T follicular helper cell (primary cell): Measurements from ENCODE around the gene LPAR1.

Experiments used
- DNase-seq: peaks from one replicate; pipeline ENCODE4 v3.0.0-alpha.2; 2020; ENCODE audit warnings: low read depth

The LPAR1 gene

DNA sequence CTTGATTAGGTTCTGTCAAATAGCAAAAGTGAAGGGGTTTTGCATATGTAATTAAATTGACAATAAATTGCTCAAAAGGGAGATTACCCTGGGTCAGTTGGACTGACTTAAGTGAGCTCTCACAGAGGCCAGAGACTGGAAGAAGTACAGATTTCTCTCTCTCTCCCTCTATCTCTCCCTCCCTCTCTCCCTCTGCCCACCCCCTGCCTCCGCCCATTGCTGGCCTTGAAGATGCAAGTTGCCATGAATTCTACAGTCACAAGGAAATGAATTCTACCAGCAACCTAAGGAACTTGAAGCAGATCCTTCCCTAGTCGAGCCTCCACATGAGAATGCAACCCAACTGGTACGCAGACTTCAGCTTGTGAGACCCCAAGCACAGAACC, 119.2 kb downstream of the LPAR1 start:
- no peak for DNase-seq

DNA sequence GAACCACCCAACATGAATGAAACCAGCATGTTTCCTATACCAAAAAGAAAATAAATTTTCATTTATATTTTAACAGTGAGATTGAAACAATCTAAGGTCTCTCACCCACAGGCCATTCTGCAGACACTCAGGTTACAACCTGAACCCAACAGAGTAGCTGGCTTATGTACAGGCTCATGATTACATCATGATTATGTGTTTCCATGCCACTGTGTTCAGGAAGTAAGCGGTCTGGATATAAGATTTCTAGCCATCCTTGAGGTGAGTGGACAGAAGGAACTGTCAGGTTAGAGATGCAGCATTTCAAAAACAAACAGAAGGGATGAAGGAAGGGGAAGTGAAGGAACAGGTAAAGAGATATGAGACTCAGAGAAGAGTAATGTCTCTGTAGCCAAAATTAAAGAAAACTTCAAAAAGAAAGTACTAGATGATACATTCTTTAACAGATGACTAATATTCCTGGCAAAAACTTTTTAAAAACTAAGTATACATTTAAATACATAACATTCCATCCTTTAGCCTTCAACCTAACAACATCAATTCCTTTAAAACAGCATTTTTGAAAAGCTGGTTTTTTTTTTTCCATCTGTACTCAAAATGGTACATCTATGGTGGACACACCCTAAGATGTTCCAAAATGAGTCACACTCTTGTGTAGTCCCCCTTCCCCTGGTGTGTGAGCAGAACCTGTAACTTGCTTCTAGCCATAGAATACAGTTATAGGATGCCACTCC, 119.8 kb downstream of the LPAR1 start:
- DNase-seq = no peak

DNA sequence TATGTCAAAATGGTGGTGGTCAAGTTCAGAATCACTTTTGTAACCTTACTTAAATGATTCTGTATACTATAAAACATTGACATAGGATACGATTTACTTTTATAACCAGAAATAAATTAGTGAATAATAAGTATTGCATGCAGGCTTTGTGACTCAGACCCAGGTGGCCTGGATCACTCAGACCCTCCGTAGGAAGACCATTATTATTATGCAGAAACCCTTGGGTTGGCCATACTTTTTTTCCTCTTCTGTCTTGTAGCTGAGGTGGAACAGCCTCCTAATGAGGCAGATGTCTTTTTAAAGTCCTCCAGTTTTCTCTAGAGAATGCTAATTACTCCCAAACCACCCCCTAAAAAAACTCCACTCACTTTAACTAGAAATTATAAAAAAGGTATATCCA, 121.9 kb downstream of the LPAR1 start:
- DNase-seq = no peak

DNA sequence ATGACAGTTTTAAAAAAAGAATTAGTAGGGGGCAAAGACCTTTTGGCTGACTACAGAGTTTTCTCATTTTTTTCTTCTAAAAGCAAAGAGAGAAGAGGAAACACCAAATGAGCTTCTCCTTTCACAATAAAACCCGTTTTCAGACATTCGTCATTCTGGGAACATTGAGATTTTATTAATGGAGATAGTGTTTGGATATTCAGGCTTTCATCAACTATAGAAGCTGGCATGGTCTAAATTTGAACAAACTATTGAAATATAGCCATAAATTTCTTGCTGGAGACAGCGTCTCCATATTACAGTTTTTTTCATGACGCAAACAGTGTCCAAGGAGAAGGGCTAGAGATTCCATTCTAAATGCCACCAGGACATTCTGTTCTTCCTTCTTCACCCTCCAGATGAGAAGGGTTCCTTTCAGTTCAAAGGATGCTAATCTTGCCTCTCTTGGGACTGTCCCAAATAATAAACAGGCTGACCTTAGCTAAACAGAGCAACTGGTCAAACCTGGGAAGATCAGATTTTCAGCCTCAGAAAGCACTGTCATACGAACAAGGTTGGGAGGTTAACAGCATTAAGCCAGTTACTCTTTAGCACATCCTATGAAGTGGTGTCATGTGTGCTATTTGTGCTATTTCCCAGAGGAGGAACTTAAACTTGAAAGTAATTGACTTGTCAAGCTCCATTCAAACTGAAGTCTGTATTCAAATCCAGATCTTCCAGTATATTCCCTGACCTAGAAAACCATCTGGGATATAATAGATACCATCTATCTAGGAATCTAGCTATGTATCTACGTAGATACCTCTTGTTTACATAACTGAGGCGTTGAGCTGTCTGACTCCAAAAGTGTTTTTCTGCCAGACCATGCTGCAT, 125.6 kb downstream of the LPAR1 start:
- no peak for DNase-seq

DNA sequence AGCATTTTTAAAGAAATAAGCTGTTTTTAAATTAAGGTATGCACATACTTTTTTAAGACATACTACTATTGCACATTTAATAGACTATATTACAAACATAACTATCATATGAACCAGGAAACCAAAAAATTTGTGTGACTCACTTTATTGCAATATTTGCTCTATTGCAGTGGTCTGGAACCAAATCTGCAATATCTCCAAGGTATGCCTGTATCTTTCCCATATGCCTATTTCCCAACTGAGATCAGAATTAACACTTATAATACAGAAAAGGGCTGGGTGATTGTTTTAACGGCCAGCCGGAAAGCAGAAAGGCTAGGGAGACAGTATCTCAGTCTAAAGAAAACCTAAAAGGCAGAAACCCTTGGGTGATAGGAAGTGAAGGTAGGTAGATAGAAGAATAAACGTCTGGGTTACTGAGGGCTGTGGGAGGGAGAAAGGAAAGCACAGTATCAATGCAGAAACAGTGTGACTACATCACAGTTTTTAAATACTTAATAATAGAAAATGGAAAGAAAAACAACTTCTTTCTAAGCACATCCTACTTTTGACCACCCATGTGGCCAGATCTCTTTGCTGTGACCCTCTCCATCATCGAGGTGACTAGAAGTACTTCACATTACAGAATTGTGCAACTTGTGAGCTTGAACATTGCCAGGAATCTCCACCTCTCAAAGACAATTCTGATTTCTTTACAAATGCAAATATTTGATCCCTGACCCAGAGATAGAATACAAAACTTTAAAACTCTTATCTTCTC, 126.4 kb downstream of the LPAR1 start:
- DNase-seq = no peak

DNA sequence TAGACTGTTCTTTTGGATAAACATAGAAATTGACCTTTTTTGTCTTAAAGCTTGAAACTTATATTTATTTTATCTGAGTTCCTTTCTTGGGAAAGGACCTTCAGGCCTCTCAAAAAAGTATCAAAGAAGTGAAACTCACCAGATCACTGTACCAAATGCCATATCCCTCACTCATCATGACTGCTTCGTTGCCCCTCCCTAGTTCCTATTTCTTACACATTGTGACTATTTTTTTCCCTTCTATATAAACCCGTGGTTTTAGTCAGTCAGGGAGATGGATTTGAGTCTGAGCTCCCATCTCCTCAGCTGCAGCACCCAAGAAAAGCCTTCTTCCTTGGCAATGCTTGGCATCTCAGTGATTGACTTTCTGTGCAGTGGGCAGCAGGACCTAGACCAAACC, 129.4 kb downstream of the LPAR1 start:
- no peak for DNase-seq

DNA sequence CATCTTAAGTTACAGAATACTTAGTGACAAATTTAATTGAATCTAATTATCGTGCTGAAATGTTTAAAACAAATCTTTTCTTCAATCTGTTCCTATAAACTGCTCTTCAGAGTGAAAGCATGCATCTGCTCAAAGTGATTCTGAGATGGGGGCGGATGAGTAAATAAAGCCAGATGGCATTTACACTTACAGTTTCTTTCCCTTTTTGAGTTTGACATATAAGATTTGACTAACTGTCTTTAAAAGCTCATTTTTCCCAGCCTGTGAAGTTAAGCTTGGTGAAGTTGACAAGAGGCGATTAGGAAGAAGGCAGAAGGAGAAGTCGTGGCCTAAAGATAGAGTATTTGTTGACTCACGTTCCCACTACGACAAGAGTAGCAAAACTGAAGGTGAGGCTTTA, 137.4 kb downstream of the LPAR1 start:
- no peak for DNase-seq

DNA sequence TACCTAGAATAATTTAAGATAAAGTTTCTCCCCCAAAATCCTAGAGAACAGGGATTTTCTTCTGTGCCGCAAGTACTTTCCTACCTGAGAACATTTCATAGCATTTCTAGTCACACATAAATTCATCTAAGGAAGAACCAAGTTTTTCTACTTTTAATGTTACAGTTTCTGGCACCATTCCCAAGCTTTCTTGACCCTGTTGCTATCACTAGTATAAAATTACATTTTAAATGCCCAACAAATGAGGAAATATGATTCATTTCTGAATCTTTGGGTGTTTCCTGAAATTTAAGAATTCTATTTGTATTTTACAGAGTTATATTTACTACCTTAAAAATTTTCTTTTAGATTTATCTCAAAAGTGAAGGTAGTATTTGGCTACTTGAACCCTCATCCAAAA, 137.8 kb downstream of the LPAR1 start:
- no peak for DNase-seq

DNA sequence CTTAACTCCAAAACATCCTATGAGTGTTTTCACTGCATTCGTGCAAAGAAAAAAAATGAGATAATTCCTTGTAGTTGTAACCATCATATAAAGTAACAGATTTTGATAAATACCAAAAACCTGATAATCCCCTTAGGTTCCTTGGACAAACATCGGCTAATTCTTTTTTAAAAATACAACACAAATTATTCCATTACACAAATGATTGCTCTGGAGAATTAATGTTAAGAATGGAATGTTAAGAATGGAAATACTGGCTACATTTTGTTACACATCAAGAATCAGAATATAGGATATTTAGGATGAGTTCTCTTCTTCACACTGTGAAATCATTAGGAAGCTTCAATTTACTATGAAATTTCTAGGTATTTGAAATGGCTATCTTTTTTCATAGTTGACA, 139.4 kb downstream of the LPAR1 start:
- DNase-seq = no peak

DNA sequence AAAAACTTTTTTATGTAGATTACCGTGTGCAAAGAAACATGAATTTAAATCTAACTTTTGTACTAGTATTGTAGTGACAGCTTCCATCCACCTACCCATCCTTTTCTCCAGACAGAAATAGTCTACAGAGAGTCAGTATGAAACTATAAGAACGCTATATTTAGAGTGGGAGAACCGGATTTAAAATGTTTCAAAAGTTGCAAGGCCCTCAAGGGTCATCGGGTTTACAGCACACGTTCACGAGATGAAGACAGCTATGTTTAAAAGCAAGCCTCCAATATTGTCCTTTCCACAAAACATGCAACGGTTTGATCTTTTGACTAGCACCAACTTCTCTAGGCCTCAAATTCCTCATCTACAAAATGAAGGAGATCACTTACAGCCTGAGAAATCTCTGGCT, 139.9 kb downstream of the LPAR1 start:
- no peak for DNase-seq

DNA sequence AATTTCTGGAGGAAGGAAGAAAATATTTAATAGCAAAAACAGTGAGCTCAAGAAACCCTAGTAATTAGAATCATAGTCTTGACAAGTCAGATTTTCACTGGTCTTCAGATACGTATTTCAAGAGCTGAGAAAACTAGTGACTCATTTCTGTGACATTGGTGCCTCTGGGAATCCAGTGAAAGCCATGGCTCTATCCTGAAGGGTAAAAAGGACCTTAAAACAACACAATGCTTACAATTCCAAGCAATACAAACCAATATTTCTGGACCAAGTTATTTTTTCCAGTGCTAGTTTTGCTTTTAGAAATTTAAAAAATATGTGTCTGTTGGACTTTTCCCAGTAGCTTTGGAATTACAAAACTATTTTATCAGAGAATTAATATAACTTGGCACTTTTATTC, 140.3 kb downstream of the LPAR1 start:
- DNase-seq = no peak

DNA sequence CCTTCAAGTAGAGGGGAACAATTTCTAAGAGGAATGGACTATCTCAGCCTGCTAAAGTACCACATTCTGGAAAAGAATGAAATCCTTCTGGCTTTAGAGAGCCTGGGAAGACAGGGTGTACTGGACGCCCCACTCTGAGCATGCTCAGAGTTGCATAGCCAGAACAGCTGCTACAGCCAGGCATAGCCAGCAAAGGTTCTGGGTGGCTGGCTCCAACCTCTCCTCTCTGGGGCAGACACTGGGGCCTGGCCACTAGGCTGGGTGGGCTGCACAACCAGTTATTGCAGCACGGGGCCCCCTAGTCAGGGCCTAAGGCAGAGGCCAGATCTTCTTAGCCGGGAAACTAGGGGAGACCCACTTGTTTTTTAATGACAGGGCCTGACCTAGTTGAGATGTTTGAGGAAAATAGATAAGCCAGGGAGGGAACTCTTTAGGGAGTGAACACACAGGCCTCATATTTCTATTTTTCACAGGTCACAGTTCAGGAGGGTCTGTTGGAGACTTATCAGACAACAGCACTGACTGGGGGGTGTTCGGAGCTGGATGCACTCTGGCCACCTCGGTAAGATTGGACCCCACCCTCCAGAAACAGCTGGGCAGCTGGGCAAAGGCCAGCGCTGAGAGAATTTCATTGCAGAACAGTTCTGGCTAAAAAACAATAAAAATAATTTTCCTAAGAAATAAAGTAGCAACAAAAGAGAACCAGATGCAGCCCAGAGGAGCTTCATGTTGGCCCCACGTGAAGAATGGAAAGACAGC, 142.9 kb downstream of the LPAR1 start:
- DNase-seq = no peak

DNA sequence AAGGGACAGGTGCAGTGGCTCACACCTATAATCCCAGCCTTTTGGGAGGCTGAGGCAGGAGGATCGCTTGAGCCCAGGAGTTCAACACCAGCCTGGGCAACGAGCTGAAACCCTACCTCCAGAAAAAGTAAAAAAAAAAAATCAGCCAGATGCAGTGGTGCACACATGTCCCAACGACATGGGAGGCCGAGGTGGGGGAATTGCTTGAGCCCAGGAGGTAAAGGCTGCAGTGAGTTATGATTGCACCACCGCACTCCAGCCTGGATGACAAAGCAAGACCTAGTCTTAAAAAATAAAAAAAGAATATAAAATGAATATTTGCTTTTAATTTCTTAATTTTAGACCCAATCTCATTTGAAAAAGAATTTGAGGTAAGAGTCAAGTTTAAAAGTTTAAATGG, 143.5 kb downstream of the LPAR1 start:
- DNase-seq = no peak

DNA sequence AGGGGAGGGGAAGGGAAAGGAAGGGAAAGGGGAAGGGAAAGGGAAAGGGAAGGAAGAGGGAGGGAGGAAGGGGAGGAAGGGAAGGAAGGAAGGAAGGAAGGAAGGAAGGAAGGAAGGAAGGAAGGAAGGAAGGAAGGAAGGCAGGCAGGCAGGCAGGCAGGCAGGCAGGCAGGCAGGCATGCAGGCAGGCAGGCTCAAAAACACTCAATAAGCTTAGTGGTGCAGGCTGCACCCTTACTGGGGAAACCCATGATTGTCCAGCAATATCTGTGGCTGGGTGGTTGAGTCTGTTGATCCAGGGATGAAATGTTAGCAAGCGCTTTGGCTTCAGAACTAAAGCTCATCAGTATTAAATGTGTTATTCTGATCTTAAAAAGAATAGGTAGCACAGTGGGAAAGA, 145.6 kb downstream of the LPAR1 start:
- DNase-seq = no peak

DNA sequence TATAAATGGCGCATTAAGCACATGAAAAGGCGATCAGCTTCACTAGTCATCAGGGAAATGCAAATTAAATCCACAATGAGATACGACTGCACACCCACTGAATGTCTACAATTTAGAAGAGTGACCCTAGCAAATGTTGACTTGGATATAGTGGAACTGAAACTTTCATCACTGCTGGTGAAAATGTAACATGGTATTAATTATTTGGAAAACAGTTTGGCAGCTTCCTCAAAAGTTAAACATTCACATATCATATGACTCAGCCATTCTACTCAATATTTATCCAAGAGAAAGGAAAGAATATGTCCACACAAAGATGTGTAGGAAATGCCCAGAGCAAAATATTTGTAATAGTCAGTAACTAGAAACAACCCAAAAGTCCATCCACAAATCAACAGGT, 146.5 kb downstream of the LPAR1 start:
- no peak for DNase-seq

DNA sequence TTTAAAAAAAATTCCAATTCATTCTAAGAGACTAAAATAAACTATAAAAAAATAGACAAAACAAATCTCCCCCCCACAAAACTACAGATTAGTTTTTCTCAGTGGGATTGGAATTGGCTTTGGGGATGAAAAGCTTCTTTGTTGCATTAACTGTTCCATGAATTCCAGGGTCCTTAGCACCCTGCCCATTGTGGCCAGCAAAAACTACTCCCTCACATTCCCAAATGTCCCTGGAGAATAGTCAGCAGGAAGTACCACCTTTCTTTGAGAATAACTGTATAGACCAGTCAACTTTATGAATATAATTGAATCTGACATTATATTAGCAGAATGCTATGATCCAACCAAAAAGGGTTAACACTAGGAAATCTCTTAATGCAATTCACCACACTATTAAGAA, 147.9 kb downstream of the LPAR1 start:
- no peak for DNase-seq

DNA sequence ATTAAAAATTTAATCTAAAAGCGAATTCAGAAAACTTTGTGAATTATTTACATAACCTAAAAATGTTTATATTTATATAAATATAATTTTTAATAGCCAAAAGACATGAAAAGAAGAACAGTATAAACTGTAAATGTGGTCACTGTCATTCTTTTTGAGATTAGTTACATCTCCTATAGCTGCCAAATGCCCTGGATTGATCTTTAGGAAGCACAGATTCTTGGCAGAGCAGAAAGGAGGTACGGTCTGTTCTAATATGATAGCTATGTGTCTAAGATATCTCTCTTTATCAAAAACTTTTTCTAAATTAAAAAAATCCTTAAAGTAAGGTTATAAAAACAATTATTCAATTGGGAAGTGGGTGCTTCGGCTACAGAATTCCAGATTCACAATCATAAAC, 151.0 kb downstream of the LPAR1 start:
- no peak for DNase-seq

DNA sequence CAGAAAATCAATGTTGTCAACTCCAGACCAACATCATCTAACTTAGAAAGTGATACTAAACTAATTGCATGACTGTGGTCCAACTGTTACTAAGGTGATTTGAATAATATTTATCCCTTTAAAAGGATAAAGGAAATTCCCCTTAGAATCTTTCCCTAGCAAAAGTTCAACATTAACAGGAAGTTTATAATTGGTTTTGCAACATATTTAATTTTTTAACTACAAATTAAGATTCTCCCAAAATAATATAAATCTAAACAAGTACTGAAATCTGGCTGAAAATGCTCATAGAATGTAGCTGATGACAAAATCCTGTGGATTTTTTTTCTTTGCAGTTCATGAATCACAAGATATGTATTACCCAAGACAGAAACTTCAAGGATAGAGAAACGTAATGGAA, 151.4 kb downstream of the LPAR1 start:
- no peak for DNase-seq

DNA sequence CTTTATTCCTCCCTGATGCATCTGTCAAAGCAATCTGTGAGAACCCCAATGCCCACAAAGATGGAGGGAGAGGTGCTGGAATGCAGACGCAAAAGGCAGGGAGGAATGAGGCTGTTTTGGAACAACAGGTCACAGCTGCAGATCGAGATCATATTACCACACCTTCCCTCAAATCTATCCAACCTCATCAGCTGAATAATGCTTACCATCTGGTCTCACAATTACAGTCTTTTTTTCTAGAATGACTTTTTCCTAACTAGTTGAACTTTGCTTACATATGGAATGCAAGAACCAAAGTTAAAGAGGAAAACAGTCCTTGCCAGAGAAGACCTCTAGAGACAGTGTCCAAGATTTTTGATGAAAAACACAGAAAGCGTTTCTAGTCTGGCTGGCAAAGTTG, 158.1 kb downstream of the LPAR1 start:
- DNase-seq = no peak

DNA sequence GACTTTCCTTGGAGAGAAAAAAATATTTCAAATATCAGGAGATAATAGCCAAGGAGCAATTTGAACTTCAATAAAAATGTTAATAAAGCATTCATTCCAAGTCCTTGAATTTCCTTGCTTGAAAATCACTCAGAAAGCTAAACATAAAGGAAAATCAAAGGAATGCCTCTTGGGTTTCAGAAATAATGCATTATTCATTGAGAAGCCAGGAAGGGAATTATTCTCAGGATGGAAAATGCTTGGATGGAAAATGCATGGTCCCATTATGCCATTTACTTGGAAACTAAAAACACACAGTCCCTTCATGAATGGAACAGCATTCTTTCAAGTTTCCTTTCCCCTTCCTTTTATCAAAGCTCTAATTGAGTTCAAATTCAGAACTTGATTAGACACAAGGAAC, 160.9 kb downstream of the LPAR1 start:
- no peak for DNase-seq

DNA sequence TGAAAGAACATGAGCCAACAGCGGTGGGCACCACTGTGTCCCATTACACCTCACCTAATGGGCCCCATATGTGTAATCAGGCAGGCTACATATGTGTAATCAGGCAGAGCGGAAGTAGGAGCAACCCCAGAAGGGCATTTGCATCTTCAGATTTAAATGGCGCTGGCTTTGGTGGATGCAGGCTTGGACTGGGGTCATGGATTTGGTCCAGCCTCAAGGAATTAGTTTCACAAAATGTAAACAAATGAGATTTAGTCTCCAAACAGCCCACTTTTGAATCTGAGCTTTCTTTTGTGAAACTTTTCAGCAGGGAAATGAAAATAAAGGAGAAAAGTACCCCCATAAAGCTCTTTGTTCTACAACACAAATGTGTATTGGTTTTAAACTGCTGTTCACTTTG, 161.3 kb downstream of the LPAR1 start:
- DNase-seq = no peak
